TTC549 (cell line): ENCODE results near the gene RNF39.
"Not testable (repeated sequence)": the region's sequence is repeated elsewhere in the genome, so short reads cannot be mapped to it uniquely, and the experiment has no call there.

ENCODE experiments used
- FAIRE-seq: peaks from 2 replicates; lab custom pipeline; 2012; peaks lifted over from hg19 to GRCh38; lab: Jason Lieb, UNC

RNF39 gene, protein sequence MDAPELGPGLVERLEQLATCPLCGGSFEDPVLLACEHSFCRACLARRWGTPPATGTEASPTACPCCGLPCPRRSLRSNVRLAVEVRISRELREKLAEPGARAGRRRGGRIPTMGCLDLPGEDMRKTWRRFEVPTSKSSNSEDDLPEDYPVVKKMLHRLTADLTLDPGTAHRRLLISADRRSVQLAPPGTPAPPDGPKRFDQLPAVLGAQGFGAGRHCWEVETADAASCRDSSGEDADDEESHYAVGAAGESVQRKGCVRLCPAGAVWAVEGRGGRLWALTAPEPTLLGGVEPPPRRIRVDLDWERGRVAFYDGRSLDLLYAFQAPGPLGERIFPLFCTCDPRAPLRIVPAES

DNA sequence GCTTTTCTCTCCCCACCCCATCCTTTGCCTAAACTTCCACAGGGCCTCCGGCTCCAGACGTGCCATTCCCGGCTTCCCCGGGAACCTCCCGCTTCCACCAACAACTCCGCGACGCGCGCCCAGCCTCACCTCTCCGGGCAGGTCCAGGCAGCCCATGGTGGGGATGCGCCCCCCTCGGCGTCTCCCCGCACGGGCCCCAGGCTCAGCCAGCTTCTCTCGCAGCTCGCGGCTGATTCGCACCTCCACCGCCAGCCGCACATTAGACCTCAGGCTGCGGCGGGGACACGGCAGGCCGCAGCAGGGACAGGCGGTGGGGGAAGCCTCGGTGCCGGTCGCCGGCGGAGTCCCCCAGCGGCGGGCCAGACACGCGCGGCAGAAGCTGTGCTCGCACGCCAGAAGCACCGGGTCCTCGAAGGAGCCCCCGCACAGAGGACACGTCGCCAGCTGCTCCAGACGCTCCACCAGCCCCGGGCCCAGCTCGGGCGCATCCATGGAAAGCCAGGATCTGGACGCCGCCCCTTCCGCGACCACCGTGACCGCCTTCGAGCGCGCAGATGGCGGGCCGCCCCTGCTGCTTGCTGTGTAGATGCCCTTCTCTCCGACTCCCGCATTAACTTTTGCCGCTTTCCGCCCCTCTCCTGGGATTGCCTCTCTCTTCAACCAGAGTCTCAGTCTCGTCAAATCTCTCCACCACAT is at the start of gene RNF39:
Gene RNF39 (minus strand): TSS at position 676 of the 696 bp plus-strand sequence. CDS start 184 bp downstream, at position 492.
- no peak for FAIRE-seq

DNA sequence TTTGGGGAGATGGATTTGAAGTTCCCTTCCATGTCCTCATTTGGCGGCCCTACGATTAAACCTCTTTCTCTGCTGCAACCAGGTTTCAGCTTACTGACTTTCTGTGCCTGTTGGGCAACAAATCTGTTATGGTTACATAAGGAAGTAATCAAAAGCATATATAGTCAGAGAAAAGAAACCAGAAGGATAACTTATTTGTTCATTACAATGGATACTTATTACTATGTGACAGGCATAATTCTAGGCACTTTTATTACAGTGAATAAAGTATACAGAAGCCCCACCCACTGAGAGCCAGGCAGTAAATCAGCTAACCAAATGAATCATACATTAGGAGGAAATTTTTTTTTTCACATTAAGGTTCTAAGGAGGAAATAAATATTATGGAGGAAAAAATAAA is 46.9 kb upstream of the RNF39 start:
- FAIRE-seq: no peak

DNA sequence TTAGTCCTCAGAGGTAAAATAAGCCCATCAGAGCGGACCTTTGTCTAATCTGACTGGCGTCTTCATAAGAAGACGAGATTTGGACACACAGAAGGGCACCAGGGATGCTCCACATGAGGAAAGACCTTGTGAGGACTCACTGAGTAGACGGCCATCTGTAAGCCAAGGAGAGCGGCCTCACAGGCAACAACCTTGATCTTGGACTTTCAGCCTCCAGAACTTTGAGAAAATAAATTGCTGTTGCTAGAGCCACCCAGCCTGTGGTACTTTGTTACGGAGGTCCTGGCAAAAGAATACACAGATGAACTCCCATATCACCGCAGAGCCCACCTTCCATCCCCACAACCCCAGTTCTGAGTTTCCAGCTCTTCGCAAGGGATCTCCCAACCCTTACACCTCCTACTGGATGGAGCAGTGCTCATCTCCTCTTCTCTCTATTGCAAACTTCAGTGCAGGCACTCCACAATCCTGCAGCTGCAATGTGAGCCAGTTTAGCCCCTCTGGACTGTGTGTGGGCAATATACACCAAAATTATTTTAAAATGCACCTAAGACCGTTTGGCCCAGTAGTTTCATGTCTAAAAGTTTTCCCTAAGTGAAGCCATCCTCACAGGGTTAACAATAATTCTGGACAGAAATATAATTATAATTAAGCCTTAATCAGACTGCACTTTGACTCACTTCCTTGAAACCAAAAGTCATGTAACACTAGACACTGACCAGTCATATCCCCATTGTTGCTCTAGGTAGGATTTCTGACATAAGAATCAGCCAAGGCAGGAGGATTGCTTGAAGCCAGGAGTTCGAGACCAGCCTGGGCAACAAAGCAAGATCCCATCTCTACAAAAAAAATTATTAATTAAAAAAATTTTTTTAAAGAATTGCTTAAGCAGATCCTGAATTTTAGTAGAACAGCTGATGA is 46.1 kb upstream of the RNF39 start:
- no peak for FAIRE-seq

DNA sequence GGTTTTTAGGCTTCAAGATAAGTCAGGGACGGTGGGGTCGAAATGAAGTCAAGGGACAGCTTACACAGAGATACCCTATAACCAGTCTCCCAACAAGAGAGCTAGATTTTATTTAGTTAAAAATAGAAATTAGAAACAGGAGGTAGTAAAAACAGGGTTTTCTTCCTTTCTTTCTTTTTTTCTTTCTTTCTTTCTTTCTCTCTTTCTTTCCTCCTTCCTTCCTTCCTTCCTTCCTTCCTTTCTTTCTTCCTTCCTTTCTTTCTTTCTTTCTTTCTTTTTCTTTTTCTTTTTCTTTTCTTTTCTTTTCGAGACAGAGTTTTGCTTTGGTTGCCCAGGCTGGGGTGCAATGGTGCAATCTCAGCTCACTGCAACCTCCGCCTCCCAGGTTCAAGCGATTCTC is 43.1 kb upstream of the RNF39 start:
- not testable (repeated sequence) for FAIRE-seq

DNA sequence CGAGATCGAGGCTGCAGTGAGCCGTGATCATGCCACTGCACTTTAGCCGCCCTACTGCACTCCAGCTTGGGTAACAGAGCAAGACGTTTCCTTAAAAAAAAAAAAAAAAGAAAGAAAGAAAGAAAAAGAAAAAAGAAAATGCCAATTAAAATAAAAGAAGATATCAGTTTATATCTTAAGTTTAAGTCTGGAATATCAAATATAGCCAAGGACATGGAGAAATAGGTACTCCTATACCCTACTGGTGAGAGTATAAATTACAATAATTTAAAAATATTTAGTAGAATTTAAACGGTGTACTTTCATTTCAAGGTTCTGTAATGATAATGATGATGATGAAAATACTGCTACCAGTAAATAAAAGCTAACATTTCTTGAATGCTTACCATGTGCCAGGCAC is 41.2 kb upstream of the RNF39 start:
- no peak for FAIRE-seq

DNA sequence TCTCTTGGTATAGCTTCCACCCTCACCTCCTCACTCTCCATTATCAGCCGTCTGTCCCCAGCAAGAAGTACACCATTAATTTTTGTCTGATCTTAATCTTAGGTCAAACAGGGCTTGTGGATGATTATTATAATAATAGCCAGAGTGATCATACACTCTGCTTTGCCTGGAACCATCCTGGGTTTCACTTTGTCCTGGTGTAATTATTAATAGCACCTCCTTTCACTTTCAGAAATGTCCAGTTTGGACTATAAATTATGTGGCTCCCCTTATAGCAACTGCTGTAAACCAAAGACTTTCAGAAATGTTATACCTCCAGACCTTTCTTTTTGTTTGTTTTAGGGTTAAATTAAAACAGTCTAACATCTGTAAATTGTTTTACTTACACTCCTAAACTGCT is 38.3 kb upstream of the RNF39 start:
- no peak for FAIRE-seq

DNA sequence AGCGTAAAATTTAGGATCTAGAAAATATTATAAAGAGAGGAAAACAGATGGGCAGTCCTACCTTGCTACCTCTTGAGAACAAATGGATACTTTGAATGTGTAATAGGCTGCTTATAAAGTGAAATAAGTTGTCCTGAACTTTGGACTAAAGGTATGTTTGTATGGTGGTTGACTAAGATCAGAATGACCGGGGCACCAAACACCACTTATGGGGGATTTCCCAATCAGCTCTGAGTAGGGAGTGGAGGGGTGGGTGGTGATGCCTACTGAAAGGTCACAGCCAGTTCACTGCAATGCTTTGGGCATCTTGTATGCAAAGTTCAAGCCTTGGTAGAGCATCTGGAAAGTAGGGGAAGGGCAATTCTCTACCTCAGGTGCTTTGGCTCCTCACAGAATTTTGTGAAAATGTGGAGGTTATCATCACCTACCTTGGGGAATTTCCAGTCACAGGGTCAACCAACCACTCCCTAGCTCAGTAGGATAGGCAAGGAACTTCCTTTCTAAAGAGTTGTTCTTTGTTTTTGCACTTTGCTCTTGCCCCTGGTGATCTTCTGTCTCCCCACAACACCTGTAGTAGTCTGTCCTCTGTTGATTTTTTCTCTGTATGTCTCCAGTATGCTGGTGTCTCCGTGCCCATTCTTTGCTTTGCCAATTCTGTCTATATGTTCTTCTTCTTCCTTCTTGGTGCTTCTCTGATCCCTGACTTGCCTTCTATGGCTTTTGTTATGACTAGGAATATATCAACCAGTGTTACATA is 37.6 kb upstream of the RNF39 start, which contains the start of gene TRIM31:
Gene TRIM31 (minus strand): TSS at position 88 of the 757 bp plus-strand sequence. CDS start 285 bp downstream, outside the sequence.
- FAIRE-seq: no peak

DNA sequence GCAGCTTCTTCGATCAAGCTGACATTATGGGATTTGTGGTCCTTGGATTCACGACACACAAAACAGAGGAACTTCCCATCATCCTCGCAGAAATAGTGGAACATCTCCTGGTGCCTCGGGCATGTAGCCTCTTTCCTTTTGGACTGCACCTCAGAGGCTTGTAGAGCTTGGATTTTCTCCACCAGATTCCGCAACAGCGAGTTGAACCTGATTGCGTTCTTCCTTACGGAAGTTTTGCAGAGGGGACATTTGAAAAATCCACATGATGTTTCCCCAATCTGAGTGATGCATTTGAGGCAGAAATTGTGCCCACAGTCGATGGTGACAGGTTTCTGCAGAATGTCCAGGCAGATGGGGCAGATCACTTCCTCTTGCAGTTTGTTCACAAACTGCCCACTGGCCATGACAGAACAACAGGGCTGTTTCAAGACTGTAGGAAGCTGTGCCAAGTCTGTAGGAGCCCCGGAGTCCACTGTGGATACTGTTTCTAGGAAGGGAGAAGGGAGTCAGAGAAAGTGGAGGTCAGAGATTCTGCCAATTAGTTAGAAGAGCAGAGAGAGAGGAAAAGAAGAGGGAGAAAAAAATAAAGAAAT is 36.9 kb upstream of the RNF39 start:
- FAIRE-seq: no peak

DNA sequence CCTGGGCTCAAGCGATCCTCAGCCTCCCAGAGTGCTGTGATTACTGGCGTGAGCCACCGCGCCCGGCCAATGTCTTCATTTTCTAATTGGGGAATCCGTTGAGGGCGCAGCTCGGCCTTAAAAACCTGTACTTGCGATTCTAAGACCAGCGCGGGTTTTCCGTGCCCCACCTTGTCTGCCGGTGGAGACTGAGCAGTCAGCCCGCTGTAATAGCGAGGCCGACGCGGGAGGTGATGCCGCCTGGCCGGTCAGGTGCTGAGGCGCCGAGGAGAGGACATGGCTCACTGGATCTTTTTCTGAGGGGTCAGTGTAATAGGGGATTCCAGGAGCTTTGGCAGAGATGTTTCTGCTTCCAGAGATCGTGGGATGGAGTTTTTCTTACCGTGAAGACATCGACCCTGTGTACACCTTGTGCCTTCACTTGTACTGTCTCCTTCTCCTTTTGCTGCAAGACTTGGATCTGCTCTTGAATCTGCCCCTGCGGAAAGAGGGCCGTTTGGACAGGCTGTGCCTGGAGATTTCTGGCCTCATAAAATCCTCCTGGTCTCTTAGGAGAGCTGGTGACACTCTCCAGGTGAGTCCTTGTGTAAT is 35.8 kb upstream of the RNF39 start:
- no peak for FAIRE-seq

DNA sequence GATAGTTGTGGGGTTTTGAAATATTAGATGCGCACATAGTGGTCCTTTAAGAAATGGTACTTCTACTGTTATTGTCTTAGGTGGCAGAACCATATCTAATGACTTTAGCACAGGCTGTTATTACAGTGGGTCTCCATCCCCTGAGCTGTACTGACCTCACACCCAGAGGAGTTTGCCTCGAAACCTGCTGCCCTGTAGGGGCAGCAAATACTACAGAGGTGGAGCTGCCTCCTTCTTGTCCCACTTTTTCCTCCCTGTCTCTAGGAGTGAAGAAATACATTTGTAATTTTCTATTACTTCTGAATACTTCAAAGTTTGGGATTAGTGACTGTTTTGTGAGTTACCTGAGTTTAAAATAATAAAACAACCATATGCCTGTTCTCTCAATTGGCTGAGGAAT is 29.1 kb upstream of the RNF39 start:
- no peak for FAIRE-seq

DNA sequence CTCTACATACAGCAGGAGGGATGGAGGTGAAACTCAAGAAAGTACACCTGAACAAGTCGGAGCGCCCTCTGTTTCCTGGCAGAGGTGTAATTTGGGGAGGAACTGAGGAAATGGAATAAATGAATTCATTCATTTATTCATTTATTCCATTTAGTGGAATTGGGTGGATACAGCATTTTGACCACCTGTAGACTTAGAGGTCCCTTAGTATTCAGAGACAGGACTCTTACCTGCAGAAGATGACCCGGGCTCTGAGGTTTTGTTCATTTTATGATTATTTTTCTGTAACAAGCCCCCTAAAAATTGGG is 28.3 kb upstream of the RNF39 start:
- FAIRE-seq: no peak

DNA sequence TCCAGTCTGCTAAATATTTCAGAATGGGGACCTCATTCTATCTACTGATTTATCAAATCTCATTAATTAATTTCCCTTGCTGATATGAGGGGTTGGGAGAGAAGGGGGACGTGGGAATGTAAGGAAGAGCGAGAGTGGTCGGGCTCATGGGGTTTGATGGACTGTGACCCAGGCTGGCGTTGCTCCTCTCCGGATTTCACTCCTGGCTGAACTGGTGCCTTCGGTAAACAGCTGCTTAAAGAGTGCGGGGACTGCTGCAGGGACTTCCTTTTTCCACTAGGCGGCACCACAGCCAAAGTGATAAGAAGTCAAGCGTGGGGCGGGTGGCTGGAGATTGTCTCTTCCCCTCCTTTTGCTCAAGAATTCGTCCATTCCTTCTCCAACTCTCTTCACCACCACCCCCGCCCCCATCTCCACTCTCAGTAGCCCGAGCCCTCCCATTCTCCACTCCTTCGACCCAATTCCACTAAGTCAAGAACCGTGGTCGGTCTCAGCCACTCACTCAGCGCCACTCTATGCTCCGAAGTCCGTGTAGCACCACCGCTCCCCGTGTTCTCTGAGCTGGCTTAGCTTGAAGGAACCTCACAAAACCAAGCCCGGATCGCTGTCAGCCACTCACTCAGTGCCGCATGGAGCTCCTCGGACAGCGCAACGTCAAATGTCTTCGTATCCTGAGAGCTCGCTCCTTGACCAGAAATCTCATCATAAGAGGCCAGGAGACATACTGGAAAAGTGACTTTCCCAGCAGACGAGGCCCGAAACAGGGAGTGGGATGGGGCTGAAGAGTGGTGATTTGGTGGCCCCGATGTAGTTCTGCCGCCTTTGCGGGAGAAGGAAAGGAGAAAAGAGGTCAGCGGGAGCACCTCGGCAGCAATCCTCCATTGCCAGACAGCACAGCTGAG is 27.7 kb upstream of the RNF39 start:
- no peak for FAIRE-seq

DNA sequence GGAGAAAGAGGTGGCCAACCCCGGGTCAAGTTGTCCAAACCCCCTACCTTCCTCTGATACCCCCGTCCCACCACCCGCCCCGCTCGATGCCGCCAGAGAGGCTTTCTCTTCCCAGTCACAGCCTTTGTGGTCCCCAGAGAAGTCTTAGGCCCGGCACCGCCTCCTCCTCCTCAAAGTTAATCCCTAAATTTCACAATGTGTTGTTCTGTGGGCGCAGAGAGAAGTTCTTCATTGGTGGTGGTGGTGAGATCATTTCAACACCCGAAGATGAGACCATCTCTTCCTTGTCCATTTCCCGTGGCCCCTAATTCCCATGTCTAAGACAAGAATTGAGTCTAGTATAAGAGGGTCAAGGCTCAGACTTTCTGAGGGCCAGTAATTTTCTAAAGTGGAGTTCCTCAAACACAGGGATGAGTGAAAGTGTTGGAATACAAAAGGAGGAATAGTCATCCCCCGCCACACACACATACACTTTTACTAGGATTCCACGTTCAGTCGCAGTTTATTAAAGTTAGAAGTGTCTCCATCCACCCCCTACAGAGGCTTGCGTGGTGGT is 26.9 kb upstream of the RNF39 start:
- no peak for FAIRE-seq

DNA sequence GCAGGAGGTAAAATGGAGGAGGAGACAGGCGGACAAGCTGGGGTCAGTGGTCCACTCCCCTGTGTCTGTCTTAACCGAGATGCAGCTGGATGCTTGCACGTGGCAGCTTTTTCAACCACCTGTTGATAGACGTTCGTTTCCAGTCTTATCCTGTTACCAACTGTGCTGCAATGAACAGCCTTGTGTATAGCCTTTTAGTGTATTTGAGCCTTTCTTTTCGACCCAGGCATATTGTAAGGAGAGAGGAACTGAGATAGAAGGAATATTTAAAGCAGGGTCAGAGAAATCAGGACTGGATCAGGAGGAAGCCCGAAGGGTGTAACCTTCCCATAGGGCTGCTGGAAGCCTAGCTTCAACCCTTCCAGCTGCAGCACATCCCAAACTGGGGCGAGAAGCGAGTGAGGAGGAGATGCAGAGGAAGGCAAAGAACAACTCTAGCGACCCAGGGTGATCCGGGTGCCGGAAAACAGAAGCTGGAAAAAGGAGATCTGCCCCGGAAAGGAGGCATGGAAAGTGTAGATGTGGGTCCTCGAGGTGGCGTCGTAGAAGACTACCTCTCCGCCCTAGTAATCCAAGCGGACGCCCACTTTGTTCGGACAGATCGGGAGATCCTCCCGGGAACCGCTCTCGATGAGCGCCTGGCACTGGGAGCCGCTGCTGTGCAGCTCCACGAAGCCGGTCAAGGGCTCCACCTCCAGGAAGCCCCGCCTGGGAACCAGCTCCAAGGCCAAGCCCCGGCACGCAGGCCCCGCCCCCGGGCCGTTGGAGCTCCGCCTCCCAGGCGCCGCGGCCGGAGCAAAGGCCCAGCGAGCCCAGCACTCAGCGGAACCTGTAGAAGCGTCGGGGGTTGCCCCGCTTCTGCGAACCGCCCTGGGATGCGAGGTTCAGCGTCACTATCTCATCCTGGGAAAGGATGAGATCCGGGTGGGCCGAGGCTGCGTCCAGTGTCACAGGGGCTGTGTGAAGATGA is 26.2 kb upstream of the RNF39 start:
- FAIRE-seq: no peak

DNA sequence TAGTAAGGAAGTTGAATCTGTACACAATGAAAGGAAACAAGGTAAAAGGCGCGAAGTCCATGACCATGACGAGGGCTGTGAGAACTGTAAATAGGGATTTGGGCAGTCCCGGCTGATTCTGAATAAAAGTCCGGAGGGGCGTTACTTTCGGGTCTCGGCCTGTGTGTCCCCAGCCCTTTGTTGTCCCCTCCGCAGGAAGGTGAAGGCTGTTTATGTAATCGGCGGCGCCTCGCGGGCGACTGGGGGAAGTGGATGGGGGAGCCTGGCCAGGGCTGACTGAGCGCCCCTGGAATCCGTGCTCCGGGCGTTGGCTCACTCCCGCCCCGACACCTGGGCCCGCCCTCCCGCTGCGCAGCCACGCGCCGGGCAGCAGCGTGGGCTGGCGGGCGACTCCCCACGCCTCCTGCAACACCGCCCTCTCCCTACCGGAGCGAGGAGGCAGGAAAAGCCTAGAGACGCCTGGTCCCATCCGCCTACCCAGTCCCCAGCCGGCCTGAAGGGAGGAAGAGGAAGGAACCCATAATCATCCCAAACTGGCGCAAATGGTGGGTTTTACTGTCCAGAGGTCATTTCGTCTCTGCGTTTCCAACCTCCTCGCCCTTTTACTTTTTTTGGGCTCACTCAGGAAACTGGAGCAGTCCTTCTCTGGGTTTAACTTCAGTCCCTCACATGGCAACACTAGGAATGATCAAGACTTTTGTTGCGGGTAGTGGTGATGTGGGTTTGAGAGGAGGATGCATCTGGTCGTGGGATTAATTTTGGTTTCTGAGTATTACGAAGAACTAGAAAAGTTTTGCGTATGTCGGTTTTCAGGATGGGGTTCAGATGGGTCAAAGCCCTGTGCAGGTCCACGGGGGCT is 25.2 kb upstream of the RNF39 start:
- no peak for FAIRE-seq

DNA sequence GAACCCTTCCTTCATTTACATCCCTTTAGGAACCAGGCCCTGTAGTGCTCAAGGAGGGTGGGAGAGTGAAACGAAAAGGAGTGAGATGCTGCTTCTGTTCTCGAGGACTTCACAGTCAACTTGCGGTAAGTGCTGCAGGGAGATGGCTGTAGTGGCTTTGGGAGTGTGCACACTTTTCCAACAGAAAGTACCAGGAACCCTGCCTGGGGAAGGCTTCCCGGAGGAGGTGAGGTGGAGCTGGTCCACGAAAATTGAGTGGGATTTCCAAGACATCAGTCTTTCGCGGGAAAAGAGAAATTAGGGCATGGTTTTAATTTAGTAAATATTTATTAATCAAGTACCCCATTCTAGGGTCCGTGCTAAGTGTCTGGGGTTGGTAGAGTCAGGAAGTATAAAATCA is 24.6 kb upstream of the RNF39 start:
- FAIRE-seq: no peak

DNA sequence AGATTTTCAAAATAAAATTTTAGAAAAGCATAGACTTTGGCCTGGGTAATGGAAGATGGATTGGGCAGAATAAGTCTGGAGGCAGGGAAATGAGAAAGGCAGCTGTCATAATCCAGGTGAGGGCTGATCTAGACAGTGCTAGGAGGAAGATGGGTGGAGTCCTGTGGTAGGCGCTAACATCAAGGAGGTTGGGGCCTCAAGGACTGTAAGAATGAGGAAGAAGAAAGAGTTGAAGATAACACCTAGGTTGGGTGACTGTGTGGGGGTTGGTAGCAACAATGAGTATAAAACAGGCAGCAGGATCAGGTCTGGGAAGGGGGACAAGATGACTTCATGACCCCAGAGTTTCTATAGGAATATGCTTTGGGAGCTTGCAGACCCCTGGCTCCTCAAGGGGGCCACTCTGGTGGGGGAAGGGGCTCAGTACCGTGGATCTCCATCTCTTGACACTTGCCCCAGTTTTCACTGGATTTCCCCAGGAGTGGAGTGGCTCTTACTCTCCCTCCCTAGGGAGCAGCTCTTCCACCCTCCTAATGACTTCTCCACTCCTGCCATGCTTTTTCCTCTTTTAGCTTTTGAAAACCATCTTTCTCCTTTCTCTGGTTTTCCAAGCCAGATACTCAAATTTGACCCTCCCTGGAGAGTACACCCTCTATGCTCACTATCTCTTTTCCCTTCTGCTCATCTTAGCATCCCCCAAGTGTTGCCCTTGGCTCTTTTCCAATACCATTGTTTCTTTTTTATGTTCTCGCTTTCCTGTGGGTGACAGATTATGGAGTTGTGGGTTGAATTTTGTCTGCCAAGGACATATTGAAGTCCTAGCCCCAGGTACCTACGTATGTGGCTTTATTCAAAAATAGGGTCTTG is 22.6 kb upstream of the RNF39 start:
- no peak for FAIRE-seq
